CD14-positive monocyte (primary cell): ENCODE results near the gene CLASP1. TPM values are rescaled to one million over a fixed set of nuclear protein-coding genes. Genes with fewer than 3 reads are reported as not detected.

Experiments used
- DNase-seq, 3 donors: peaks; one replicate each; pipeline ENCODE4 v3.0.0-alpha.2; 2011 to 2022
- H2AFZ ChIP-seq: 2 replicates; pipeline ENCODE4 v1.6.0; 2012; ENCODE audit warnings: mild to moderate bottlenecking, low read depth, low read length, inconsistent platforms; ENCODE audit not compliant: insufficient read depth, poor library complexity, severe bottlenecking
- H3K27ac ChIP-seq, 2 donors: 1 replicate in 1 of 2; 2 replicates in 1 of 2; pipeline ENCODE4 v1.5.1; 2012 to 2013; ENCODE audit warnings: low read length in 2 of 2, control low read depth in 1 of 2, inconsistent platforms in 1 of 2, low read depth in 1 of 2, mild to moderate bottlenecking in 1 of 2
- H3K27me3 ChIP-seq, 2 donors: one replicate each; pipeline versions ENCODE4 v1.6.0 to v1.6.1; 2011 to 2013; ENCODE audit warnings: low read length in 2 of 2; ENCODE audit not compliant: control insufficient read depth in 2 of 2, insufficient read depth in 2 of 2
- H3K36me3 ChIP-seq, 2 donors: replicated peaks in 1 of 2; 1 replicate in 1 of 2; 2 replicates in 1 of 2; pipeline versions ENCODE4 v1.5.1 to v1.6.1; 2012 to 2013; ENCODE audit warnings: low read length in 2 of 2, control low read depth in 1 of 2, inconsistent platforms in 1 of 2, mild to moderate bottlenecking in 1 of 2; ENCODE audit not compliant: insufficient read depth in 2 of 2, control insufficient read depth in 1 of 2
- H3K4me1 ChIP-seq, 2 donors: 1 replicate in 1 of 2; 2 replicates in 1 of 2; pipeline versions ENCODE4 v1.5.1 to v1.6.1; 2012 to 2013; ENCODE audit warnings: low read length in 2 of 2, control low read depth in 1 of 2, inconsistent platforms in 1 of 2, mild to moderate bottlenecking in 1 of 2, moderate library complexity in 1 of 2; ENCODE audit not compliant: insufficient read depth in 2 of 2, control insufficient read depth in 1 of 2
- H3K4me2 ChIP-seq: replicated peaks from 2 replicates; pipeline ENCODE3; 2012; ENCODE audit warnings: low read length, moderate library complexity, mild to moderate bottlenecking; ENCODE audit not compliant: poor library complexity, severe bottlenecking; ENCODE audit errors: extremely low read depth
- H3K4me3 ChIP-seq, 3 experiments: fragments of 200-600 bp in 1 of 3; sonication (generic) in 1 of 3; replicated peaks in 1 of 3; 1 replicate in 2 of 3; 2 replicates in 1 of 3; pipeline ENCODE4 v1.5.1; 2011 to 2013; ENCODE audit warnings: low read length in 3 of 3, mild to moderate bottlenecking in 3 of 3, control low read depth in 2 of 3, low read depth in 2 of 3, inconsistent platforms in 1 of 3, moderate library complexity in 1 of 3
- H3K79me2 ChIP-seq: 2 replicates; pipeline ENCODE4 v1.6.0; 2012; ENCODE audit warnings: mild to moderate bottlenecking, control low read depth, inconsistent platforms, low read length, moderate library complexity; ENCODE audit not compliant: insufficient read depth
- H3K9ac ChIP-seq: 2 replicates; pipeline ENCODE4 v1.6.0; 2017; ENCODE audit warnings: low read length, mild to moderate bottlenecking; ENCODE audit not compliant: insufficient read depth, poor library complexity, severe bottlenecking
- H3K9me3 ChIP-seq, 2 donors: replicated peaks in 1 of 2; 1 replicate in 1 of 2; 2 replicates in 1 of 2; pipeline versions ENCODE4 v1.5.1 to v1.6.1; 2012 to 2013; ENCODE audit warnings: low read length in 2 of 2, control low read depth in 1 of 2; ENCODE audit not compliant: control insufficient read depth in 1 of 2, insufficient read depth in 1 of 2
- H4K20me1 ChIP-seq: 2 replicates; pipeline ENCODE4 v1.6.0; 2012; ENCODE audit warnings: mild to moderate bottlenecking, low read length, control low read depth, moderate library complexity; ENCODE audit not compliant: insufficient read depth
- H3K27ac Mint-ChIP-seq, 7 donors: one replicate each; pipeline ENCODE4 v1.8.0; 2020; ENCODE audit warnings: mild to moderate bottlenecking in 7 of 7, mixed read lengths in 7 of 7, moderate library complexity in 6 of 7, inconsistent platforms in 2 of 7
- H3K27me3 Mint-ChIP-seq, 3 donors: one replicate each; pipeline ENCODE4 v1.8.0; 2021 to 2022; ENCODE audit warnings: low read depth in 3 of 3, mild to moderate bottlenecking in 3 of 3, mixed read lengths in 3 of 3, moderate library complexity in 3 of 3, inconsistent platforms in 1 of 3
- H3K36me3 Mint-ChIP-seq, 2 donors: one replicate each; pipeline ENCODE4 v1.8.0; 2020; ENCODE audit warnings: mixed read lengths in 2 of 2, inconsistent platforms in 1 of 2, mild to moderate bottlenecking in 1 of 2
- H3K4me1 Mint-ChIP-seq: one replicate; pipeline ENCODE4 v1.8.0; 2020; ENCODE audit warnings: mild to moderate bottlenecking, mixed read lengths
- H3K4me3 Mint-ChIP-seq, 2 donors: one replicate each; pipeline ENCODE4 v1.8.0; 2020; ENCODE audit warnings: mild to moderate bottlenecking in 2 of 2, mixed read lengths in 2 of 2, moderate library complexity in 1 of 2
- H3K9me3 Mint-ChIP-seq, 7 donors: one replicate each; pipeline ENCODE4 v1.8.0; 2020 to 2022; ENCODE audit warnings: mixed read lengths in 7 of 7, mild to moderate bottlenecking in 6 of 7, moderate library complexity in 6 of 7, inconsistent platforms in 2 of 7
- CTCF ChIP-seq: fragments of 200-600 bp; IDR thresholded peaks from one replicate; pipeline ENCODE4 v1.8.0; 2022; ENCODE audit warnings: antibody characterized with exemption, mild to moderate bottlenecking
- WGBS: methylation state at CpG from one replicate; pipeline ENCODE4 v1.1.5; 2013; ENCODE audit warnings: missing lambda C conversion rate; ENCODE audit not compliant: insufficient coverage; 5-methylcytosine and 5-hydroxymethylcytosine counted together
- intact Hi-C, 2 donors: fragments of 100-400 bp; cut with micrococcal nuclease; formaldehyde crosslinking; loops; one replicate each; pipeline versions ENCODE4 v1.15.0 to v1.15.1; 2023
- polyA plus RNA-seq, 3 donors: library from polyadenylated mRNA; depleted of rRNA in 1 of 3; unstranded in 2 of 3; stranded (reverse) in 1 of 3; fragments of 300-500 nt in 2 of 3; fragments of >200 nt in 1 of 3; fragmentation: Illumina TruSeq in 2 of 3; gene quantifications; 1 replicate in 2 of 3; 2 replicates in 1 of 3; pipeline ENCODE4 v1.2.3, GENCODE V29; 2012 to 2021

The CLASP1 gene
- polyA plus RNA-seq, 3 donors, result 4.8 to 8.1 (median 7.6) TPM

- no peak for TF ChIP-seq CTCF
- peaks cover 71 to 78% of the 10 kb centered on the region in 2 donors for H3K36me3 Mint-ChIP-seq
- H3K79me2 ChIP-seq, result no peaks in the 10 kb centered on the region
- H3K36me3 ChIP-seq, result peaks cover 64 to 100% of the 10 kb centered on the region in 2 donors
- H3K4me1 ChIP-seq, result no peaks in the 10 kb centered on the region
- intact Hi-C loops, result no loop called here
- WGBS, result 100% methylated on average over 5 of the region's 5 CpGs
- H3K4me3 ChIP-seq, result no peak overlapping the region
- H3K9me3 Mint-ChIP-seq, result no peaks in the 10 kb centered on the region
- H3K9me3 ChIP-seq, result no peaks in the 10 kb centered on the region
- H3K27ac ChIP-seq, result no peak overlapping the region
- H3K9ac ChIP-seq, result no peak overlapping the region
- H3K4me2 ChIP-seq, result no peak overlapping the region
- DNase-seq, result no peak
- no peaks in the 10 kb centered on the region for H3K27me3 Mint-ChIP-seq
- no peaks in the 10 kb centered on the region for H3K27me3 ChIP-seq
- no peaks in the 10 kb centered on the region for H3K4me1 Mint-ChIP-seq
- H4K20me1 ChIP-seq, result no peaks in the 10 kb centered on the region
- H3K4me3 Mint-ChIP-seq, result no peak overlapping the region
- no peak overlapping the region for H2AFZ ChIP-seq
- no peak overlapping the region for H3K27ac Mint-ChIP-seq
Observed at GRCh38 chr2:121455446-121455845, 193.8 kb downstream of the CLASP1 start.

- intact Hi-C loops, result no loop called here
- no peaks in the 10 kb centered on the region for H3K27me3 Mint-ChIP-seq
- H3K36me3 Mint-ChIP-seq, result peaks cover 73 to 80% of the 10 kb centered on the region in 2 donors
Observed at GRCh38 chr2:121454549-121455090, 194.6 kb downstream of the CLASP1 start.

More at GRCh38 chr2:121454549-121455090, 194.6 kb downstream of the CLASP1 start:
- no peaks in the 10 kb centered on the region for H4K20me1 ChIP-seq
- H3K4me2 ChIP-seq, result no peak overlapping the region
- no peak for TF ChIP-seq CTCF
- no peaks in the 10 kb centered on the region for H3K9me3 ChIP-seq
- H3K4me3 Mint-ChIP-seq, result no peak overlapping the region
- no peak overlapping the region for H2AFZ ChIP-seq
- no peak overlapping the region for H3K27ac Mint-ChIP-seq
- no peak for DNase-seq
- no peaks in the 10 kb centered on the region for H3K27me3 ChIP-seq
- no peak overlapping the region for H3K27ac ChIP-seq
- WGBS, result 100% methylated on average over 3 of the region's 7 CpGs
- H3K79me2 ChIP-seq, result no peaks in the 10 kb centered on the region
- no peak overlapping the region for H3K9ac ChIP-seq
- peaks cover 62 to 100% of the 10 kb centered on the region in 2 donors for H3K36me3 ChIP-seq
- no peak overlapping the region for H3K4me3 ChIP-seq
- no peaks in the 10 kb centered on the region for H3K9me3 Mint-ChIP-seq
- H3K4me1 Mint-ChIP-seq, result no peaks in the 10 kb centered on the region
- no peaks in the 10 kb centered on the region for H3K4me1 ChIP-seq
